MM.1S (cell line): ENCODE results near the gene RFNG.

ENCODE experiments used
- DNase-seq: peaks from one replicate; pipeline ENCODE4 v3.0.0-alpha.2; 2015
- H2AFZ ChIP-seq: fragments of 300-600 bp; sonication (generic); 2 replicates; pipeline ENCODE4 v1.6.0; 2016; ENCODE audit warnings: antibody characterized with exemption, low read length
- H3F3A ChIP-seq: fragments of 300-600 bp; sonication (generic); 2 replicates; pipeline ENCODE4 v1.6.1; 2016; ENCODE audit warnings: mild to moderate bottlenecking, antibody characterized with exemption, low read length, moderate library complexity, mixed read lengths; ENCODE audit not compliant: insufficient read depth
- H3K27ac ChIP-seq: fragments of 300-600 bp; sonication (generic); 2 replicates; pipeline ENCODE4 v1.5.1; 2016; ENCODE audit warnings: mild to moderate bottlenecking, low read length
- H3K27me3 ChIP-seq: fragments of 300-600 bp; sonication (generic); replicated peaks from 2 replicates; pipeline ENCODE4 v1.6.0; 2016; ENCODE audit warnings: low read length; ENCODE audit not compliant: insufficient read depth
- H3K36me3 ChIP-seq: fragments of 300-600 bp; sonication (generic); replicated peaks from 2 replicates; pipeline ENCODE4 v1.6.1; 2016; ENCODE audit warnings: mild to moderate bottlenecking, low read length, mixed read lengths; ENCODE audit not compliant: insufficient read depth
- H3K4me1 ChIP-seq: fragments of 300-600 bp; sonication (generic); 2 replicates; pipeline ENCODE4 v1.6.1; 2016; ENCODE audit warnings: low read length, mixed read lengths
- H3K4me2 ChIP-seq: fragments of 300-600 bp; sonication (generic); 2 replicates; pipeline ENCODE4 v1.6.0; 2016; ENCODE audit warnings: low read depth, low read length
- H3K4me3 ChIP-seq: fragments of 300-600 bp; sonication (generic); 2 replicates; pipeline ENCODE4 v1.5.1; 2016; ENCODE audit warnings: low read length, mixed read lengths
- H3K79me2 ChIP-seq: fragments of 300-600 bp; sonication (generic); 2 replicates; pipeline ENCODE4 v1.6.1; 2016; ENCODE audit warnings: mixed run types, low read length, mixed read lengths
- H3K9ac ChIP-seq: fragments of 300-600 bp; sonication (generic); 2 replicates; pipeline ENCODE4 v1.6.1; 2016; ENCODE audit warnings: low read length, mixed read lengths
- H3K9me2 ChIP-seq: fragments of 300-600 bp; sonication (generic); replicated peaks from 2 replicates; pipeline ENCODE4 v1.6.1; 2016; ENCODE audit warnings: mild to moderate bottlenecking, low read length, mixed read lengths; ENCODE audit not compliant: insufficient read depth
- H3K9me3 ChIP-seq: fragments of 300-600 bp; sonication (generic); replicated peaks from 2 replicates; pipeline ENCODE4 v1.6.1; 2016; ENCODE audit warnings: mild to moderate bottlenecking, low read length, mixed read lengths; ENCODE audit not compliant: insufficient read depth
- H4K20me1 ChIP-seq: fragments of 300-600 bp; sonication (generic); 2 replicates; pipeline ENCODE4 v1.6.1; 2016; ENCODE audit warnings: mild to moderate bottlenecking, low read length, moderate library complexity, mixed read lengths; ENCODE audit not compliant: insufficient read depth
- EZH2 ChIP-seq: fragments of 300-600 bp; sonication (generic); optimal IDR thresholded peaks from 2 replicates; pipeline ENCODE3; 2017; ENCODE audit warnings: low read depth, mild to moderate bottlenecking, antibody characterized with exemption, low read length, mixed read lengths
- EZH2phosphoT487 ChIP-seq: fragments of 300-600 bp; sonication (generic); IDR thresholded peaks from 2 replicates; pipeline ENCODE4 v1.6.1; 2018; ENCODE audit warnings: antibody characterized with exemption, low read length
- TF ChIP-seq, protein P1 (sequence below): fragments of 300-600 bp; sonication (generic); IDR thresholded peaks from 2 replicates; pipeline ENCODE4 v1.5.1; 2016; ENCODE audit warnings: antibody characterized with exemption, low read length, mixed read lengths

The RFNG gene

DNA sequence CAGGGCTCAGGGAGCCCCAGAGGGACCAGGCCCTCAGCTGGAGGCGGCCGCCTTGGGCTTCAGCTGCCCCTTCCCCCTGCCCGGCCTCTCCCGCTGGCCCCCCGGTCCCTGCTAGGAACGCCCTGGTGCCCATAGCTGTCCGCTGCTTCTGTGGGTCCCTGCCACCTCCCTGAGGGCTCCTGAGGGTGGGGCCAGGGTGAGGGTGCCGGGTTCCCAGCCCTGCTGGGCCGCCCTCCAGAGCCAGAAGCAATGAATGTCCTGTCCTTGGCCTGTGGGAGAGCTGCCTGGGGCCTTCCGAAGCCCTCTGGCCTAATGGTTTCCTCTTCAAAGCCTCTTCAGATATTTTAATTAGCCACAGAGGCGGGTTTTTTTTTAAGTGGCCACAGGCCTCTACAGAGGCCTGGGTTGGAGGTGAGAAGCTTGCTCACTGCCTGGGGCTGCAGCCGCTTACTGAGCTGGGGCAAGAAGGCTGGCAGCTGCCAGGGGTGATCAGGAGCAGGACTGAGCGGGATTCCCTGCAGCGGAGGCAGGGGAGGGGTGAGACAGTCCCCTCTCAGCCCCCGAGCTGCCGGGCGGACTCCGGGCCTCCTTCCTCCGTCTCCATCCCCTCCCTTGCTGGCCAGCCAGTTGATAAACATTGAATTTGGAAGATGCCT lies 38.8 kb downstream of the RFNG start:
- no peaks in the 10 kb centered on the region for H3F3A ChIP-seq
- no peaks in the 10 kb centered on the region for H4K20me1 ChIP-seq
- no peak overlapping the region for H3K27ac ChIP-seq
- H3K9me2 ChIP-seq, result no peaks in the 10 kb centered on the region
- no peaks in the 10 kb centered on the region for H3K4me1 ChIP-seq
- H3K36me3 ChIP-seq, result no peaks in the 10 kb centered on the region
- no peak overlapping the region for H3K9ac ChIP-seq
- TF ChIP-seq EZH2phosphoT487, result no peak
- no peak for TF ChIP-seq EZH2
- TF ChIP-seq, protein P1, sequence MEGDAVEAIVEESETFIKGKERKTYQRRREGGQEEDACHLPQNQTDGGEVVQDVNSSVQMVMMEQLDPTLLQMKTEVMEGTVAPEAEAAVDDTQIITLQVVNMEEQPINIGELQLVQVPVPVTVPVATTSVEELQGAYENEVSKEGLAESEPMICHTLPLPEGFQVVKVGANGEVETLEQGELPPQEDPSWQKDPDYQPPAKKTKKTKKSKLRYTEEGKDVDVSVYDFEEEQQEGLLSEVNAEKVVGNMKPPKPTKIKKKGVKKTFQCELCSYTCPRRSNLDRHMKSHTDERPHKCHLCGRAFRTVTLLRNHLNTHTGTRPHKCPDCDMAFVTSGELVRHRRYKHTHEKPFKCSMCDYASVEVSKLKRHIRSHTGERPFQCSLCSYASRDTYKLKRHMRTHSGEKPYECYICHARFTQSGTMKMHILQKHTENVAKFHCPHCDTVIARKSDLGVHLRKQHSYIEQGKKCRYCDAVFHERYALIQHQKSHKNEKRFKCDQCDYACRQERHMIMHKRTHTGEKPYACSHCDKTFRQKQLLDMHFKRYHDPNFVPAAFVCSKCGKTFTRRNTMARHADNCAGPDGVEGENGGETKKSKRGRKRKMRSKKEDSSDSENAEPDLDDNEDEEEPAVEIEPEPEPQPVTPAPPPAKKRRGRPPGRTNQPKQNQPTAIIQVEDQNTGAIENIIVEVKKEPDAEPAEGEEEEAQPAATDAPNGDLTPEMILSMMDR, result no peak
- no peak overlapping the region for H3K4me2 ChIP-seq
- H3K27me3 ChIP-seq, result no peaks in the 10 kb centered on the region
- H3K4me3 ChIP-seq, result no peak overlapping the region
- H3K9me3 ChIP-seq, result no peaks in the 10 kb centered on the region
- H2AFZ ChIP-seq, result no peak overlapping the region
- H3K79me2 ChIP-seq, result no peaks in the 10 kb centered on the region
- no peak for DNase-seq

DNA sequence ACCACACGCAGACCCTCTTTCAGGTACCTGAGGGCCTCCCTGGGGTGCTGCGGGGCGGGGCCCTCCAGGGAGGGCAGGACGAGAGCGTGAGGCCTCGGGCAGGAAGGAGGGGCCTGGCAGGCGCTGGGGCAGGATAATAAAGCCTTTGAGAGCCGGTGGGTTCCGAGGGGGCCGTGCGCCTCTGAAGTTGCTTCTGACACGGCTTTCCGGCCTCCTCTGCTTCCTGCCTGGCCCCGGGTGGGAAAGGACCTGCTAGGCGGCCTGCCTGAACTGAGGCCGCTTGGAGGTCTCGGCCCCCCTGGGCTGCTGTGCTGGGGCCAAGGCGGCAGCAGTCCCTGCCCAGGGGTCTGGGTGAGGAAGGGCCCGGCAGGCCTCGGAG lies 39.4 kb downstream of the RFNG start:
- no peaks in the 10 kb centered on the region for H4K20me1 ChIP-seq
- no peaks in the 10 kb centered on the region for H3K4me1 ChIP-seq
- H3K79me2 ChIP-seq, result no peaks in the 10 kb centered on the region
- H3K27me3 ChIP-seq, result no peaks in the 10 kb centered on the region
- H3F3A ChIP-seq, result no peaks in the 10 kb centered on the region
- no peak overlapping the region for H3K9ac ChIP-seq
- DNase-seq, result no peak
- no peaks in the 10 kb centered on the region for H3K9me2 ChIP-seq
- H3K36me3 ChIP-seq, result no peaks in the 10 kb centered on the region
- TF ChIP-seq EZH2phosphoT487 (no peak), EZH2 (no peak)
- TF ChIP-seq, protein P1, result no peak
- H3K27ac ChIP-seq, result no peak overlapping the region
- no peaks in the 10 kb centered on the region for H3K9me3 ChIP-seq
- no peak overlapping the region for H3K4me2 ChIP-seq
- no peak overlapping the region for H3K4me3 ChIP-seq
- H2AFZ ChIP-seq, result no peak overlapping the region

DNA sequence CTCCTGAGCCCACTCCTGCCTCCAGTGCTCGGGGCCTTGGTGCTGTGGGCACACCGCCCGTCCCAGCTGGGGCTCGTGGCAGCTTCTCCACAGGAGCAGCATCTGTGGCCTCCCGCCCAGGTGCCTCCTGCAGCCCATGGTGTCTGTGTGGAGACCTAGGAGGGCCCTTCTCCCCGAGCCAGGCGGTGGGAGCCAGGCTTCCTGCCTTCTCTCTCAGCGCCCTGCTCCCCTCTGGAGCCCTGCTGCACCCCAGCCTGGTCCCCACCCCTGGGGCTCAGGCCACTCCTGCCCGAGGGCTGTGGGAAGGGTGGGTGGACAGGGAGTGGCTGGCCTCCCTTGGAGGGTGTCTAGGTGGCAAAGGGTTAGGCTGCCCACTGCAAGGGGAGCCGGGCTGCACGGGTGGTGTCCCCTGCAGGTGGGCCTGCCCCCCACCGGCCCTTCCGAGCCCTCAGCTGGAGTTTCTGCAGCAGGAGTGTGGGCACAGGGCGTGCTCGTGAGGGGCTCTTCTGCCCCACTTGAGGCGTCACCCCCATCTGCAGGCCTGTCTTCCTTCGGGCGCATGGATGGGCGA lies 39.9 kb downstream of the RFNG start:
- Histone ChIP-seq H3K4me2 (no peak overlapping the region), H3K4me3 (no peak overlapping the region), H3K9me3 (no peaks in the 10 kb centered on the region), H3K27ac (no peak overlapping the region), H3K27me3 (no peaks in the 10 kb centered on the region), H3F3A (no peaks in the 10 kb centered on the region), H4K20me1 (no peaks in the 10 kb centered on the region), H3K9me2 (no peaks in the 10 kb centered on the region), H3K9ac (no peak overlapping the region), H2AFZ (no peak overlapping the region), H3K79me2 (no peaks in the 10 kb centered on the region), H3K4me1 (no peaks in the 10 kb centered on the region), H3K36me3 (no peaks in the 10 kb centered on the region)
- DNase-seq, result no peak
- TF ChIP-seq EZH2 (no peak), EZH2phosphoT487 (no peak)
- TF ChIP-seq, protein P1, result no peak
